Transverse colon (tissue), 3 donors: ENCODE results near the gene FOXP1.

Experiments
- POLR2A ChIP-seq: fragments of 450-650 bp; IDR thresholded peaks from one replicate; pipeline ENCODE4 v1.6.1; 2016; ENCODE audit warnings: antibody characterized with exemption, mild to moderate bottlenecking, moderate library complexity
- TF ChIP-seq, protein P1 (sequence below), 5 experiments: fragments of 200-600 bp in 3 of 5; fragments of 450-650 bp in 2 of 5; sonication (generic) in 3 of 5; IDR thresholded peaks; 1 replicate in 2 of 5; 2 replicates in 3 of 5; pipeline ENCODE4 v1.5.1; 2016 to 2017; ENCODE audit warnings: antibody characterized with exemption in 5 of 5, inconsistent platforms in 3 of 5, mild to moderate bottlenecking in 2 of 5, moderate library complexity in 1 of 5

DNA sequence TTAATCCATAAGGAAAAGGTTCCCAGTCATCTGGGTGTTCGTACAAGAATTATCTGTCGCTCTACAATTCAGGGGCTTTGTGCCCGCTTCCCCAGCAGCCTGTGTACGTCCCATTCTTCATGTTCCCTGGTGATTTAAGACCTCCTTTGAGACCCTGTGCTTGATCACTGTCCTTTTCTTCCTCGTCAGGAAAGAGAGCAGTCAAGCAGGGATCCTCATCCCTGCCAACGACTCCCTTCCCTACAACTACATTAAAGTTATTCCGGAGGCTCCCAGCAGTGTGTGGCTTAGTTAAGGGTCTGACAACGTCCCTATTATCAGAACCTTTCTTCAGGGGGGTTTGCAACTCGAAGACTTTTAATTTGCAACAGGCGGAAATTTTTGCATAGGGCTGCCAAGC, 175.7 kb downstream of the FOXP1 start:
- no peak for TF ChIP-seq POLR2A
- TF ChIP-seq, protein P1, sequence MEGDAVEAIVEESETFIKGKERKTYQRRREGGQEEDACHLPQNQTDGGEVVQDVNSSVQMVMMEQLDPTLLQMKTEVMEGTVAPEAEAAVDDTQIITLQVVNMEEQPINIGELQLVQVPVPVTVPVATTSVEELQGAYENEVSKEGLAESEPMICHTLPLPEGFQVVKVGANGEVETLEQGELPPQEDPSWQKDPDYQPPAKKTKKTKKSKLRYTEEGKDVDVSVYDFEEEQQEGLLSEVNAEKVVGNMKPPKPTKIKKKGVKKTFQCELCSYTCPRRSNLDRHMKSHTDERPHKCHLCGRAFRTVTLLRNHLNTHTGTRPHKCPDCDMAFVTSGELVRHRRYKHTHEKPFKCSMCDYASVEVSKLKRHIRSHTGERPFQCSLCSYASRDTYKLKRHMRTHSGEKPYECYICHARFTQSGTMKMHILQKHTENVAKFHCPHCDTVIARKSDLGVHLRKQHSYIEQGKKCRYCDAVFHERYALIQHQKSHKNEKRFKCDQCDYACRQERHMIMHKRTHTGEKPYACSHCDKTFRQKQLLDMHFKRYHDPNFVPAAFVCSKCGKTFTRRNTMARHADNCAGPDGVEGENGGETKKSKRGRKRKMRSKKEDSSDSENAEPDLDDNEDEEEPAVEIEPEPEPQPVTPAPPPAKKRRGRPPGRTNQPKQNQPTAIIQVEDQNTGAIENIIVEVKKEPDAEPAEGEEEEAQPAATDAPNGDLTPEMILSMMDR (IDR thresholded peaks at IDR 0.05) = no peak
